MM.1S (cell line): Measurements from ENCODE around the gene ZYX.
"Not testable (repeated sequence)": the region's sequence is repeated elsewhere in the genome, so short reads cannot be mapped to it uniquely, and the experiment has no call there.

Experiments
- DNase-seq: peaks from one replicate; pipeline ENCODE4 v3.0.0-alpha.2; 2015
- H2AFZ ChIP-seq: fragments of 300-600 bp; sonication (generic); 2 replicates; pipeline ENCODE4 v1.6.0; 2016; ENCODE audit warnings: antibody characterized with exemption, low read length
- H3F3A ChIP-seq: fragments of 300-600 bp; sonication (generic); 2 replicates; pipeline ENCODE4 v1.6.1; 2016; ENCODE audit warnings: mild to moderate bottlenecking, antibody characterized with exemption, low read length, moderate library complexity, mixed read lengths; ENCODE audit not compliant: insufficient read depth
- H3K27ac ChIP-seq: fragments of 300-600 bp; sonication (generic); 2 replicates; pipeline ENCODE4 v1.5.1; 2016; ENCODE audit warnings: mild to moderate bottlenecking, low read length
- H3K27me3 ChIP-seq: fragments of 300-600 bp; sonication (generic); replicated peaks from 2 replicates; pipeline ENCODE4 v1.6.0; 2016; ENCODE audit warnings: low read length; ENCODE audit not compliant: insufficient read depth
- H3K36me3 ChIP-seq: fragments of 300-600 bp; sonication (generic); replicated peaks from 2 replicates; pipeline ENCODE4 v1.6.1; 2016; ENCODE audit warnings: mild to moderate bottlenecking, low read length, mixed read lengths; ENCODE audit not compliant: insufficient read depth
- H3K4me1 ChIP-seq: fragments of 300-600 bp; sonication (generic); 2 replicates; pipeline ENCODE4 v1.6.1; 2016; ENCODE audit warnings: low read length, mixed read lengths
- H3K4me2 ChIP-seq: fragments of 300-600 bp; sonication (generic); 2 replicates; pipeline ENCODE4 v1.6.0; 2016; ENCODE audit warnings: low read depth, low read length
- H3K4me3 ChIP-seq: fragments of 300-600 bp; sonication (generic); 2 replicates; pipeline ENCODE4 v1.5.1; 2016; ENCODE audit warnings: low read length, mixed read lengths
- H3K79me2 ChIP-seq: fragments of 300-600 bp; sonication (generic); 2 replicates; pipeline ENCODE4 v1.6.1; 2016; ENCODE audit warnings: mixed run types, low read length, mixed read lengths
- H3K9ac ChIP-seq: fragments of 300-600 bp; sonication (generic); 2 replicates; pipeline ENCODE4 v1.6.1; 2016; ENCODE audit warnings: low read length, mixed read lengths
- H3K9me2 ChIP-seq: fragments of 300-600 bp; sonication (generic); replicated peaks from 2 replicates; pipeline ENCODE4 v1.6.1; 2016; ENCODE audit warnings: mild to moderate bottlenecking, low read length, mixed read lengths; ENCODE audit not compliant: insufficient read depth
- H3K9me3 ChIP-seq: fragments of 300-600 bp; sonication (generic); replicated peaks from 2 replicates; pipeline ENCODE4 v1.6.1; 2016; ENCODE audit warnings: mild to moderate bottlenecking, low read length, mixed read lengths; ENCODE audit not compliant: insufficient read depth
- H4K20me1 ChIP-seq: fragments of 300-600 bp; sonication (generic); 2 replicates; pipeline ENCODE4 v1.6.1; 2016; ENCODE audit warnings: mild to moderate bottlenecking, low read length, moderate library complexity, mixed read lengths; ENCODE audit not compliant: insufficient read depth
- CTCF ChIP-seq: fragments of 300-600 bp; sonication (generic); IDR thresholded peaks from 2 replicates; pipeline ENCODE4 v1.5.1; 2016; ENCODE audit warnings: antibody characterized with exemption, low read length, mixed read lengths
- EZH2 ChIP-seq: fragments of 300-600 bp; sonication (generic); optimal IDR thresholded peaks from 2 replicates; pipeline ENCODE3; 2017; ENCODE audit warnings: low read depth, mild to moderate bottlenecking, antibody characterized with exemption, low read length, mixed read lengths
- EZH2phosphoT487 ChIP-seq: fragments of 300-600 bp; sonication (generic); IDR thresholded peaks from 2 replicates; pipeline ENCODE4 v1.6.1; 2018; ENCODE audit warnings: antibody characterized with exemption, low read length

ZYX gene

GRCh38 chr7:143399151-143399550 is 18.0 kb downstream of the ZYX start:
- H3K4me1 ChIP-seq = no peaks in the 10 kb centered on the region

GRCh38 chr7:143399642-143400041 is 18.5 kb downstream of the ZYX start:
- H3K36me3 ChIP-seq = no peaks in the 10 kb centered on the region

More at GRCh38 chr7:143399151-143399550, 18.0 kb downstream of the ZYX start:
- no peak overlapping the region for H3K4me3 ChIP-seq
- H3K4me2 ChIP-seq = no peak overlapping the region
- H3F3A ChIP-seq = no peaks in the 10 kb centered on the region
- H2AFZ ChIP-seq = no peak overlapping the region
- TF ChIP-seq EZH2 (no peak), EZH2phosphoT487 (no peak)
- H3K36me3 ChIP-seq = no peaks in the 10 kb centered on the region
- H3K27me3 ChIP-seq = 0 out of 2 replicates have a peak, but pooled peaks cover 6% of the 10 kb centered on the region
- H3K9me2 ChIP-seq = no peaks in the 10 kb centered on the region
- H3K27ac ChIP-seq = no peak overlapping the region
- H3K9ac ChIP-seq = no peak overlapping the region
- H4K20me1 ChIP-seq = no peaks in the 10 kb centered on the region
- no peak for DNase-seq
- H3K9me3 ChIP-seq = no peaks in the 10 kb centered on the region
- H3K79me2 ChIP-seq = no peaks in the 10 kb centered on the region

GRCh38 chr7:143401265-143401664 is 20.1 kb downstream of the ZYX start:
- Histone ChIP-seq H3K27ac (no peak overlapping the region), H3K9ac (no peak overlapping the region), H3K79me2 (no peaks in the 10 kb centered on the region), H3K36me3 (no peaks in the 10 kb centered on the region), H3K4me1 (no peaks in the 10 kb centered on the region), H3K27me3 (peaks cover 6% of the 10 kb centered on the region; the same call in 1 of the 2 replicates), H2AFZ (no peak overlapping the region), H4K20me1 (no peaks in the 10 kb centered on the region), H3F3A (no peaks in the 10 kb centered on the region), H3K4me2 (no peak overlapping the region), H3K4me3 (no peak overlapping the region), H3K9me2 (no peaks in the 10 kb centered on the region), H3K9me3 (no peaks in the 10 kb centered on the region)
- TF ChIP-seq EZH2phosphoT487 = no peak
- TF ChIP-seq EZH2 = no peak
- TF ChIP-seq CTCF = no peak
- DNase-seq = no peak

More at GRCh38 chr7:143399642-143400041, 18.5 kb downstream of the ZYX start:
- TF ChIP-seq CTCF = no peak
- no peak for TF ChIP-seq EZH2phosphoT487
- no peak for TF ChIP-seq EZH2
- H3K27me3 ChIP-seq = 0 out of 2 replicates have a peak, but pooled peaks cover 6% of the 10 kb centered on the region
- H4K20me1 ChIP-seq = no peaks in the 10 kb centered on the region
- H2AFZ ChIP-seq = no peak overlapping the region
- H3K4me1 ChIP-seq = no peaks in the 10 kb centered on the region
- no peak overlapping the region for H3K4me3 ChIP-seq
- H3K9me2 ChIP-seq = no peaks in the 10 kb centered on the region
- H3K79me2 ChIP-seq = no peaks in the 10 kb centered on the region
- H3F3A ChIP-seq = no peaks in the 10 kb centered on the region
- no peak for DNase-seq
- no peaks in the 10 kb centered on the region for H3K9me3 ChIP-seq
- H3K4me2 ChIP-seq = no peak overlapping the region
- no peak overlapping the region for H3K9ac ChIP-seq
- H3K27ac ChIP-seq = no peak overlapping the region

GRCh38 chr7:143402233-143402632 is 21.1 kb downstream of the ZYX start:
- H3K36me3 ChIP-seq, DNase-seq, H3K4me1 ChIP-seq, H4K20me1 ChIP-seq, H2AFZ ChIP-seq, H3K9me2 ChIP-seq, H3K27ac ChIP-seq, H3F3A ChIP-seq, H3K9me3 ChIP-seq, H3K79me2 ChIP-seq, H3K4me3 ChIP-seq, H3K9ac ChIP-seq, H3K4me2 ChIP-seq: not testable (repeated sequence)
- H3K27me3 ChIP-seq = peaks cover 14% of the 10 kb centered on the region; the same call in 1 of the 2 replicates
